Activated CD8-positive, alpha-beta memory T cell treated with anti-CD3 and anti-CD28 coated beads for 36 hours (primary cell): Measurements from ENCODE around the gene MAGI2. TPM values are rescaled to one million over a fixed set of nuclear protein-coding genes. Genes with fewer than 3 reads are reported as not detected.

Experiments
- CTCF ChIA-PET: fragments of 350-600 bp; sonication (Branson Sonifier 250); formaldehyde crosslinking; loops from one replicate; lab custom pipeline; 2021; ENCODE audit warnings: antibody characterized with exemption; lab: Charles Lee
- POLR2A ChIA-PET: fragments of 350-600 bp; sonication (Branson Sonifier 250); formaldehyde crosslinking; loops from one replicate; lab custom pipeline; 2021; ENCODE audit warnings: antibody characterized with exemption; lab: Charles Lee
- total RNA-seq, 2 experiments: library from RNA; stranded (reverse); gene quantifications; one replicate each; pipeline ENCODE4 v1.2.3, GENCODE V29; 2021

MAGI2 gene
- total RNA-seq, 2 experiments from 2014 or later: 0.17 to 0.30 TPM

DNA sequence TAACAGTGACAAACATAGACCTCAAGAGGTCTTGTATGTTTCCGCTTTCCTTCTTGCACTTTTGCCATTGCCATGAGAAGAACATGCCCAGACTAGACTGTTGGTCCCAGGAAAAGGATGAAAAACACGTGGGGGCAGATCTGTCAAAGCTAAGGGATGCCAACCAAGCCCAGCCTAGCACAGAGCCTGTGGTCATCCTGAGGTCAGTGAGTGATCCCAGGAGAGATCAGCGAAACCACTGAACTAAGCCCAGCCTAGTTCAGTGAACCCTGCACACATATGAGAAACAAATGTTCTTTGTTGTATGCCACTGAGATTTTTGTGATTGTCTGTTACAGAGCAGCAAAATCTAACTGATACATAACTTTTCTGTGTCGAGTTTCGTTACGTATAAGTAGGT, 718.8 kb downstream of the MAGI2 start:
- ChIA-PET CTCF (no interaction called here), POLR2A (no interaction called here)

DNA sequence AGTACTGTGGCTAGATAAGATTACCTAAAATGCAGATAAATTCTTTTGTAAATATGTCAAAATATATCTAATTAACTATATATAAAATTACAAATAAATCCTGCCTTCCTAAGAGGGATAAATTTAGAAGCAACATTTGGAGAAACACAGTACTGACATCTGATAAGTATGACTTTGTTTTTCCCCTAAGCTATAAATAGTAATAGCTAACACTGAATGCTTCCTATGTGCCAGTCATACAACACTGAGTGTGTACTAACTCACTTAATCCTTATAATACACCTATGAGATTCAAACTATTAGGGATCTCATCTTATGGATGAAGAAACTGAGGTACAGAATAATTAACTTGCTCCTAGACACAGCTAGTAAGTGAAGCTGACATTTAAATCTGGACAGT, 733.4 kb downstream of the MAGI2 start:
- CTCF ChIA-PET: no interaction called here

DNA sequence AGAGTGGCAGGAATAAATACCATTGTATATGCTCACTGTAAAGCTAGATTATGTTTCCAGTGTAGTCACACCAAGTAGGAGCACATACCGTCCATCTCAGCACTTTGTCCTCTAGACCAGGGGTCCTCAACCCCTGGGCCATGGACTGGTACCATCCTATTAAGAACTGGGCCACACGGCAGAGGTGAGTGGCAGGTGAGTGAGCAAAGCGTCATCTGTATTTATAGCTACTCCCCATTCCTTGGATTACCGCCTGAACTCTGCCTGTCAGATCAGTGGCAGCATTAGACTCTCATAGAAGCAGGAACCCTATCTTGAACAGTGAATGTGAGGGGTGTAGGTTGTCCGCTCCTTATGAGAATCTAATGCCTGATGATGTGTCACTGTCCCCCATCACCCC, 735.3 kb downstream of the MAGI2 start:
- ChIA-PET CTCF (no interaction called here), POLR2A (no interaction called here)

More for the DNA sequence above, 733.4 kb downstream of the MAGI2 start:
- POLR2A ChIA-PET: no interaction called here

DNA sequence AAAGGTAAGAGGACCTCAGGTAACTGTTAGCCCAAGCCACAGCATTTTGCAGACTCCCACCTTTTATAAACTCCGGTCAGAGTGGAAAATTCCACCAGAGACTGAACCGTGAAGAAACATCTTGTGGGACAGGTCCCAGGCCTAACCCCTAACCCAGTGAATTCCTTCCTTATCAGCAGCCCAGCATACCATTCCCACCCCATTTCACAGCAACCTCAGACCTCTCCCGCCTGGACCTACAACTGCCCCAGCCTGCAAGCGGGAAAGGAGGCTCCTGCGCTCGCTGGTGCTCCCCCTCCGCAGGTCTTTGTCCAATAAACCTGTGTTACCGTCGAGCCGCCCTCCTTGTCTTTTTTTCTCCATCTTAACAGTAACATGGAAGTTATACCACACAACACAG, 736.6 kb downstream of the MAGI2 start:
- ChIA-PET POLR2A (no interaction called here), CTCF (no interaction called here)

DNA sequence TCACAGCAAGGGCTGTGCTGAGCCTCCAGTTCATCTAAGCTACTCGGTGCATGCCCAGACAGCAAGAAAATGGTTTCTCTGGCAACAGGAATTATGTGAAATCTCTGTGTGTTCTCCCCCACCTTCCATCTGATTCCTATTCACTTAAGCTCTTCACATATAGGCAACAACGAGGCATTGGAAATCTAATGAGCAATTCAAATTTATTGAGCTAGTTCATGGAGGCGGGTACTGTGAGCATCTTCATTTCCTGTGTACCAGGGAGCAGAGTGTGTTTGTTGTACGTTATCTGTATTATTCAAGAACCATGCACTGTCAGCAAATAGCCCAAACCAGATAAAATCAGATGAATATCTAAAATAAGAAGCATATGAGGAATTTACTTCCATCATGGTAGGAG, 739.1 kb downstream of the MAGI2 start:
- CTCF ChIA-PET: no interaction called here
- POLR2A ChIA-PET: no interaction called here

DNA sequence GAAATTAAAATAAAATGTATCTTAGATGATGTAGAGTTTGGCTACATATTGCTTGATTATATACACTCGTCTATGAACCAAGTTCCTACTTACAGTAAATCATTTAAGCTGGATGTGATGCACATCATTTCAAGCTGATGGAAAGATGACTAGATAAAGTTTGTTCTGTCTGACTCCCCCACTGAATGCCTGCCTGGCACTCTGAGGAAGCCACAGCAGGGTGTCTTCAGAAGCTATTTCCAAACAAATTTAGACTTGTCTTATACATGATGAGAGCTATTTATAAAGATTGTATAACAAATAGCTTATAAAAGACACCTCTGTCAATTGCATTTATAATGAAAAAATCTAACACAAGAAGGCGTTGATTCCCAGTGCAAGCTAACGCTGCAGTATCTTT, 741.4 kb downstream of the MAGI2 start:
- ChIA-PET CTCF (no interaction called here), POLR2A (no interaction called here)

DNA sequence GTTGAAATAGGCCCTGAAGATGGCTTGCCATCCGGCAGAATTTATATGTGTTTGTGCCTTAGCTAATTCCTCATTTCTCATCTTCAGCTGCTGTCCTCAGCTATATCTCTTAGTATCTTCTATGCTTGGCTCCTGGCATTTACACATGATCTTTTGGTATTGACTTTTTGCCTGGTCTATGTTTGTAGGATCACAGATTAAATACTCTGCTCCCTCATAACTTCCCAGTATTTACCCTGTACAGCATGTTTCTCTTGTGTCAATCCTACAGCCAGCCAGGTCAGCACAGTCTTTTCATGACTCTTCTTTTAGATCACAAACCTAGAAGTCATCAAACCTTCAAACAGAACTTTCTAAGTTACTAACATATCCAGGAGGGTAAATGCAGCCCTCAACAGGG, 743.8 kb downstream of the MAGI2 start:
- ChIA-PET POLR2A (no interaction called here), CTCF (no interaction called here)

DNA sequence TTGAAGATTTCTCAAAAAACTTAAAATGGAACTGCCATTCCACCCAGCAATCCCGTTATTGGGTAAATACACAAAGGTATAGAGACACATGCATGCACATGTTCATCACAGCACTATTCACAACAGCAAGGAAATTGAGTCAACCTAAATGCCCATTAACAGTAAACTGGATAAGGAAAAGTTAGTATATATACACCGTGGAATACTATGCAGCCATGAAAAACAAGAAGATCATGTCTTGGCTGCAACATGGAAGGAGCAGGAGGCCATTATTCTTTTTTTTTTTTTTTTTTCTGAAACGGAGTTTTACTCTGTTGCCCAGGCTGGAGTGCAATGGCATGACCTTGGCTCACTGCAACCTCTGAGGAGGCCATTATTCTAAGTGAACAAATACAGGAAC, 749.0 kb downstream of the MAGI2 start:
- ChIA-PET POLR2A (no interaction called here), CTCF (no interaction called here)

DNA sequence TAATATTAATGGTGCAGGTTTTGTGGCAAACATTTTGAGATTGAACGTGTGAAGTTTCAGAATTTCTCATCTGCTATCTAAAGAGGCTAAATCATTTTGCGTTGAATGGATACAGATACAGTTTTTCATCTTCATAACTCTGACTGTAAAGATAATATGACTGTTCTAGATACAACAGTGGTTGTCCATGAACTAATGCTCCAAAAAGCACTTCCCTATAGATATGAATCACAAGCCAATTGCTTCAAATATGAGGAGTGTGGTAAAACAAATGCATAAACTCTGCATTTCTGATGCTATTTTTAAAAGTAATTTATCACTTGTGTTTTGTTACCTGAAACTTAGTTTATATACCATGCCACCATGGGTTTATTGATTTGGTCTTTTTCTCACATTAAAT, 750.1 kb downstream of the MAGI2 start:
- ChIA-PET POLR2A (no interaction called here), CTCF (no interaction called here)

DNA sequence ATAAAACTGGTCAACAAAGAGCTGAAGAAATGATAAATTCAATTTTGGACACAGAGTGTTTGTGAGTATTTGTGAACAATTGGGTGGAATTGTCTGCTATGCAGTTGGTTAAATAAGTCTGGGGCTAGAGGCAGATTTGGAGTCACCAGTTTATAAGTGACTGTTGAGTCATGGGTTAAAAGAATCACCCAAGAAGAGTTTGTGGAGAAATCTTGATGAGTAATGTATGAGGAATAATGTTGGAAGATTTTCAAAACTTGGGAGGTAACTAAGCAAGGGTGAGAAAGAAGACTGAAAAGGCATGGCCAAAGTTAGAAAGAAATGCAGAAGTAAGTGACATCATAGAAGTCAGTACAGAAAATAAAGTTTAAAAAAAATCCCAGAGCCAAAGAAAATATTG, 750.7 kb downstream of the MAGI2 start:
- CTCF ChIA-PET: no interaction called here
- POLR2A ChIA-PET: no interaction called here

DNA sequence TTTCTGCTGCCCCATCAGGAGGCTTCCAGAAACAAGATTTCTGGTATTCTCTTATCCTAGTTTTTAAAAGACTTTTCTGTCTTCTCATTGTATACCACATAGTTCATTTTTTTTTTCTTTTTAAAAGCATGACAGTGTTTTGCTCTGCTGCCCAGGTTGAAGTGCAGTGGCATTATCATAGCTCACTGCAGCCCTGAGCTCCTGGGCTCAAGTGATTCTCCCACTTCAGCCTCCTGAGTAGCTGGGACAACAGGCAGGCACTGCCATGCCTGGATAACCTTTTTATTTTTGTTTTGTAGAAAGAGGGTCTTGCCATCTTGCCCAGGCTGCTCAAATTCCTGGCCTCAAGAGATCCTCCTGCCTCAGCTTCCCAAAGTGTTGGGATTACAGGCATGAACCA, 757.6 kb downstream of the MAGI2 start:
- CTCF ChIA-PET: no interaction called here
- POLR2A ChIA-PET: no interaction called here

DNA sequence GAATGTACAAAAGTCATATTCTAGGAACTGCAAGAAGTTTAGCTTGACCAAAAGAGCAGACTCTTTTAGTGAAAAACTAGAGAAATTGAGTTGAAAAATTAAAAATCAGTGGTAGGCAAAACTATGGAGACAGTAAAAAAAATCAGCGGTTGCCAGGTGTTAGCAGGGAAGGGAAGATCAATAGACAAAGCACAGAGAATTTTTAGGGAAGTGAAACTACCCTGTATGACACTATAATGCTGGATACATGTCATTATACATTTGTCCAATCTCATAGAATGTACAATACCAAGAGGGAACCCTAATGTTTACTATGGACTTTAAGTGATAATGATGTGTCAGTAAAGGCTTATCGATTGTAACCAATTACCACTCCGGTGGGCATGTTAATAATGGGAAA, 761.9 kb downstream of the MAGI2 start:
- CTCF ChIA-PET: no interaction called here

DNA sequence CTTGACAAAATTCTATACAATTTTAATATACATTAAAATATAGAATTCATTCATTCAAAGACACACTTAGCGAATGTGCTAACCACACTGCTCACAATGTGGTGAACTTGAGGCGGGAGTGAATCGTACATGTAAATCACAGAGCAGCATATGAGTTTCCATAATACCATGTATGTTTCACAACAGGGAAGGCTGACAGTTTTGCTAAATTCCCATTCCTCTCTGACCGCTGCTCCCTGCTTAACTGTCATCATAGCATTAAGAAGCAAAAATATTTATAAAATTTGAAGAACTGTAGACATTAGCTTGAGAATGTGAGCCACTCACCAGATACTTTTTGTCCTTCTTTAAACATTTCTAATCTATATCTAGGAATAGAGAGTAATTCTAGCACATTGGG, 763.3 kb downstream of the MAGI2 start:
- CTCF ChIA-PET: no interaction called here
- POLR2A ChIA-PET: no interaction called here

More for the DNA sequence above, 761.9 kb downstream of the MAGI2 start:
- POLR2A ChIA-PET: no interaction called here

DNA sequence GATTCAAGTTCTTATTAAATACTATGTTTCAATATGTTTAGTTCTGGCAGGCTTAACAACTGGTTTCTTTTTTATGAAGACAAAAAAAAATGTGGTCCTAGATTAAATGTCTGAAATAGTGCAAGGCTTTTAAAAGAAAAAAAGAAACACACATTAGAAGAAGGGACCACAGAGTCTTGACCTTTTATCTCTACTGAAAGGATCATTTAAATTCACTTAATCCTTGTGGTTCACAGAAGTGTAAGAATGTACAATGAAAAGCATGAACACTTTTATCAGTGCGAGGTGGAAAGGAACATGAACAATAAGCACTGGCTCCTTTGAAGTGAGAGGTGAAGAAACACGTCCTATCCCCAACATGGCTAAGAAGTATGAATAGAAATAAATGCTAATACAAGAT, 765.1 kb downstream of the MAGI2 start:
- ChIA-PET POLR2A (no interaction called here), CTCF (interaction anchor here (0.7 kb wide), 1 partner anchor 27 kb away, joined by 3 read pairs; no protein-coding TSS in a partner anchor)

DNA sequence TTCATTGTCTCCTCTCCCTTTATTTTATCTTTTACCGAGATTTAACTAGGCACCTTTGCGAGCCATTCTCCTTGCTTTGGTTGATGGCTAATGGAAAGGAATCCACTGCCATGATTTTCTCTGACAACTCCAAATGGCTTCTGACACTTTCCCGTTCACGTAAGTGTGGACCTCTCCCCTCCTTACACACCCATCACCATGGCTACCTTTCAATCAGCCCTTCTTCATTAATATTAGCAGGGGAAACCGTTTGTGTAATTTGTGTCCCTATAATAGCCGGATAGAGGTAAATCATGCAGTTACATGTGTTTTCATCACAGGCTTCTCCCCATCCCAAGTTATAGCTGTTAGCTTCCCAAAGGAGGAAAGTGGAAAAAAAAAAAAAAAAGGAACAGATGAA, 767.3 kb downstream of the MAGI2 start:
- ChIA-PET POLR2A (no interaction called here), CTCF (no interaction called here)

DNA sequence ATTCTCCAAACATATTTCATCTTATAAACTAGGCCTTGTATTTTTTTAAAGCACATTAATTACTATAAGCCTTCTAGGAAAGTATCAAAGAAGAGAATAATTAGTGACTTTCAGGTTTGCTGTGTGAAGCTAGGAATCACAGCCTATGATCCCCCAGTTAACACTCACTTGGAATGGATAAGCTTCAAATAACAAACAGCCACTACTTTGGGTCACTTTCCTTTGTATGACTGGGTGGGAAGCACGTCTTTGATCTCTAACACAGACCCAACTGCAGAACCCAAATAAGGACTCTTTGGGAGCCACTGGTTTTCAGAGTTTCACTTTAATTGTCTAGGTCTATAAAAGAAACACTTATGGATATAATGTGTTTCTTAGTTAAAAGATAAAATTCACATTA, 769.3 kb downstream of the MAGI2 start:
- POLR2A ChIA-PET: no interaction called here
- CTCF ChIA-PET: no interaction called here

DNA sequence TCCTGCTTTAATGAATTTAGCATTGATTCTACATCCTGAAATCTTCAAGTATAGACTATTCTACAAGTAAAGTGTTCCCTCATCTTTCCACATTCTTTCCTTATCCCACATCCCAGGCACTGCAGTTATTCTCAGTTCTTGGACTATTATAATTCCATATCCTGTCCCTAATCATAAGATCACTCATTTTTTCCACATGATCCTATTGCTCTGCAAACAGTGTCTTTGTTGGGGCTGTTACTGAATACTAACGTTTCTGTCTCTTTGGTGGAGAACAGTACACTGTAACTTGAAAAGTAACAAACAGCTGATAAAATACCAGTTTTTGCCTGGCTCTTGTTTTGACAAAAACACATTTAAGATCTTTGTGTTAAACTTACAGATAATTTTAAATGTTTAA, 769.9 kb downstream of the MAGI2 start:
- CTCF ChIA-PET: no interaction called here
- POLR2A ChIA-PET: no interaction called here

DNA sequence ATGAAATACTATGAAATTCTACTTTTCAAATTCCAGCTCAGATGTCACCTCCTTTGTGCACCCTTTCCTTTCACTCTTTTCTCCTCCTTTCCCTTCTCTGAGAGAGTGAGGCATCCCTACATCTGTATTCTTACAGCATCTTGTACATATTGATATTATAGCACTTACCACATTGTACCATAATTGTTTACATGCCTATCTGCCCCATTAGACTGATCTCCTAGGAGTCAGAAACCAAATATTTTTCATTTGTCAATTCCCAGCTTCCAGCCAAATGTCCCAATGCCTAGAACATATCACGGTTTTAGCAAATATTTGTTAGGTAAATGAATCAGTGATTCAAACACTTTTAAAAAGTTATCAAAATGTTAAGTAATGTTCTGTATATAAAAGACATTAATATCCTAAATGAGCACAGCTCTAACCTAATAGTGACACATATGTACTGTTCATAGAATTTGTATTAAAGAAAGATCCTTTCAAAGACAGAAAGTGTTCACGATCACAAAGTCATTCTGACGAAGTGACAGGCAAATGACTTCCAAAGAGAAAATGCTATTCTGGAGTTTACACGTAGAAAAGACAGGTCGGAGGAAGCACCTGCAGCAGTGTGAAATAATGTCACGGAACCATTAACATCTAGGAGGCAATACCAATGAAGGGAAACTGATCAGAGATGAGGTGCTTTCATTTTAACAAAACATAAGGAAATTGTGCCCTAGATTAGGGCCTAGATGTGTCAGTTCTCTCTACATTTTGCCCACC, 774.2 kb downstream of the MAGI2 start:
- CTCF ChIA-PET: no interaction called here
- POLR2A ChIA-PET: no interaction called here

DNA sequence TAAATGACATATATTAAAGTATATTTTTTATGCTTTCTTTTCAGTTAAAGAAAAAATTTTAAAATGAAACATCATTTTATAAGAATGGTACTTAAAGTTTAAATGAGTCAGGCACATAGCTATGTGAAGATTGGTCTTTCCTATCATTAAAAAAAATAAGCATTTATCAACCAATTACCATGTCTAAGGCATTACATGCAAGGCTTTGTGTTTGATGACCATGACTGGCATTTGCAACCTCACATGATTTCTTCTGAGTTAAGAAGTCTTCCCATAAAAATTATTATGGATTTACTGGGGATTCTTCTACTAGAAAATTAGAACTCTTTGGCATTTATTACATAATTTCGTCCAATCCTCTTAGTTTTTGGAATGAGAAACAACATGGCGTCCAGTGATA, 776.1 kb downstream of the MAGI2 start:
- ChIA-PET POLR2A (no interaction called here), CTCF (no interaction called here)

DNA sequence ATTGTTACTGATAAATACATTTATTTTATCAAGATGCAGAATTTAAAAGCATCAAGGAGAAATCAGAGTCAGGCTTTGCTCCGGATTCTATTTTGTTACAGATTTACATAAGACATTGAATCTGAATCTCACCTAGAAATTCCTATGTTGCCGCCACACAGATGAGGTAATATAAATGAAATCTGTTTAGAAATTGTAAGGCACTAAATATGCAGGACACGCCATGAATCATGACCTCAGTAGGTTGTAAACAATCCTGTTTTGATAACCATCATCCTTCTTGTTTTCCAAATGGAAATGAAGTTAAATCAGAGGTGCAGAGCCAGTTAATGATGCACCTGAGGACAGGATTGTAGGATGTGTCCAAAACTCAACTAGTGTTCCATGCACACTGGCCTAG, 778.0 kb downstream of the MAGI2 start:
- POLR2A ChIA-PET: no interaction called here
- CTCF ChIA-PET: no interaction called here

DNA sequence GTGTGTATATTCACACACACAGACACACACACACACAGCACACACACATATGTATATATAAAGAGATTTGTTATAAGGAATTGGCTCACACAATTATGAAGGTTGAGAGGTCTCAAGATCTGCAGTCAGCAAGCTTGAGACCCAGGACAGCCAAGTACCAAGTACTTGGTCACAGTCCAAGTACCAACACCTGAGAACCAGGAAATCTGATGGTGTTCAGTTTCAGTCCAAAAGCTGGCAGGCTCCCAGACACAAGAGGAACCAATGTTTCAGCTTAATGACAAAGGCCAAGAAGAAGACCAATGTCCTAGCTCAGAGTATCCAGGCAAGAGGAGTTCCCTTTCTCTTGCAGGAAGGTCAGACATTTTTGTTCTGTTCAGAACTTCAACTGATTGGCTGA, 780.2 kb downstream of the MAGI2 start:
- POLR2A ChIA-PET: no interaction called here
- CTCF ChIA-PET: no interaction called here

DNA sequence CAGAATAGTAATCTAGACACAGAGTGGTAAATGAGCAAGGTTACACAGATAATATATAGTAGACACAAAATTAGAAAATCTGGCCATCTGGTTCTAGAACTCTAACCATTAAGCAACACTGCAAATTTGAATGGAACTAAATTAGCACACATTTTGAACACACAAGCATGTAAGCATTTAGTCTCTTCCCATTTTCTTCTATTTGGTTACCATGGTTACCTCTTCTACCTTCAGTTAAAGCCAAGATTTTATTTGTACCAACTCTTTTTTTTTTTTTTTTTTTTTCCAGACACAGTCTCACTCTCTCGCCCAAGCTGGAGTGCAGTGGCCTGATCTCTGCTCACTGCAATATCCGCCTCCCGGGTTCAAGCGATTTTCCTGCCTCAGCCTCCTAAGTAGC, 790.5 kb downstream of the MAGI2 start:
- ChIA-PET POLR2A (no interaction called here), CTCF (no interaction called here)
